GM18526 (cell line): ENCODE results near the gene DYTN.

Experiments
- POLR2A ChIP-seq: IDR thresholded peaks from 3 replicates; pipeline ENCODE4 v1.6.1; 2011; ENCODE audit not compliant: insufficient read length; ENCODE audit errors: extremely low read depth

Gene DYTN

GRCh38 chr2:206708286-206708685 is 9.9 kb downstream of the DYTN start:
- TF ChIP-seq POLR2A = no peak

GRCh38 chr2:206707164-206707701 is 11.0 kb downstream of the DYTN start:
- no peak for TF ChIP-seq POLR2A

- TF ChIP-seq POLR2A = no peak
These were observed 16.1 kb downstream of the DYTN start for GRCh38 chr2:206701952-206702605.

- no peak for TF ChIP-seq POLR2A
These were observed 18.0 kb downstream of the DYTN start for GRCh38 chr2:206700156-206700555.

- TF ChIP-seq POLR2A = no peak
These were observed 19.4 kb downstream of the DYTN start for GRCh38 chr2:206698811-206699210.

GRCh38 chr2:206696910-206697309 is 21.3 kb downstream of the DYTN start:
- TF ChIP-seq POLR2A = no peak

- no peak for TF ChIP-seq POLR2A
These were observed 24.6 kb downstream of the DYTN start for GRCh38 chr2:206693399-206694137.

GRCh38 chr2:206692971-206693370 is 25.2 kb downstream of the DYTN start:
- no peak for TF ChIP-seq POLR2A

GRCh38 chr2:206688990-206689389 is 29.2 kb downstream of the DYTN start:
- TF ChIP-seq POLR2A = no peak

GRCh38 chr2:206688453-206688852 is 29.7 kb downstream of the DYTN start:
- no peak for TF ChIP-seq POLR2A

- TF ChIP-seq POLR2A = no peak
These were observed 34.6 kb downstream of the DYTN start for GRCh38 chr2:206683546-206683945.

- no peak for TF ChIP-seq POLR2A
These were observed 47.5 kb downstream of the DYTN start for GRCh38 chr2:206670531-206671319.

GRCh38 chr2:206665251-206665650 is 52.9 kb downstream of the DYTN start:
- TF ChIP-seq POLR2A = no peak

- no peak for TF ChIP-seq POLR2A
These were observed 61.1 kb downstream of the DYTN start for GRCh38 chr2:206657087-206657486.

- no peak for TF ChIP-seq POLR2A
These were observed 70.2 kb downstream of the DYTN start for GRCh38 chr2:206647985-206648384.

GRCh38 chr2:206642075-206643025 is 75.8 kb downstream of the DYTN start, which contains the start of gene FAM237A:
Gene FAM237A (plus strand): TSS chr2:206642487. CDS start chr2:206644237, 1,750 bp downstream.
- TF ChIP-seq POLR2A = no peak
